ENCODE results near the gene HAND2.

Gene HAND2

DNA sequence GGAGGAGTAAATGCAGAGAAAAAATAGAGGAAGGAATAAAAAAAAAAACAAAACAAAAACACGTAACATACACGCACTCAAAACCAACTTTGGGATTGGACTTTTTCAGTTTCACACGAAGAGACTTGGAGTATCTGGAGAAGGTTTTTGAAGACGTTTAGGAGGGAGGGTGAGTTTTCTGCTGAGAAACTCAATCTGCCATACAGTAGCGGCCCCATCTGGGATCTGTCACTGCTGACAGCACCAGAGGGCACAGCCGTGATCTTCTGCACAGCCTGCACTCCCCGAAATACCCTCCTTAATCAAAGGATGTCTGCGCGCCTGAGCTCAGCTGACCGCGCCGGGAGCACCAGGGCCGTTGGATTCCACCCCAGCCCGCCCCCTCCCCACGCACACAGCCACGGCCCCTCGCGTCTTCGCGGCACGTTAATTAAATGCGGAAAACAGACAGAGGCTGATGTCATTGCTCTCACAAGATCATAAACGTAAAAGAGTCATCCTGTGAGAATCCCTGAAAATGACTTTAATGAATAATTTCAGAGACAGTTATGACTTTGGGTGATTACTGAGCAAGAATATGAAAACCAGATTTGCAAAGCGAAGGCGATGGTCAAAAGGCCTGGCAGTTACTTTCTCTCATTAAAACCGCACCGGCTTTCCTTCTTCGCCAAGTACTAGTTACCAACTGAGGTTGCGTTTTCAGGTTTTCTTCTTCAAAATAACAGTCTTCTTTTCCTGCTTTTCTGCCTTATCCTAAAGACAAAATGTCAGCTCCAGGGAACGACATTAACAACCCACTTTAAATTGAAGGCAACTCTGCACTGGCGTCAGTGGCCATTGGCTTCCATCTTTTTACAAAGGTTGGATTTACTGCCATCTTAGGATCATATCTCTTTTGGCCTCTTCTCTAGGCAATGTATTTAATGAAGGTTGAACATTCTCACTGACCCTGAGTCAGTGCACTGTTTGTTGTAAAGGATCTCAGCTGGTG, 10.6 kb downstream of the HAND2 start:
- no peak for DNase-seq
- Histone ChIP-seq H3K4me3 (ENCODE audit: low read depth, low read length) (no peak overlapping the region), H3K27ac (no peak overlapping the region), H3K36me3 (peaks cover 6% of the 10 kb centered on the region), H3K9me3 (ENCODE audit: severe bottlenecking) (peaks cover 5% of the 10 kb centered on the region), H3K27me3 (ENCODE audit: insufficient read depth, low read depth, severe bottlenecking) (no peaks in the 10 kb centered on the region)
- TF ChIP-seq, protein P1, sequence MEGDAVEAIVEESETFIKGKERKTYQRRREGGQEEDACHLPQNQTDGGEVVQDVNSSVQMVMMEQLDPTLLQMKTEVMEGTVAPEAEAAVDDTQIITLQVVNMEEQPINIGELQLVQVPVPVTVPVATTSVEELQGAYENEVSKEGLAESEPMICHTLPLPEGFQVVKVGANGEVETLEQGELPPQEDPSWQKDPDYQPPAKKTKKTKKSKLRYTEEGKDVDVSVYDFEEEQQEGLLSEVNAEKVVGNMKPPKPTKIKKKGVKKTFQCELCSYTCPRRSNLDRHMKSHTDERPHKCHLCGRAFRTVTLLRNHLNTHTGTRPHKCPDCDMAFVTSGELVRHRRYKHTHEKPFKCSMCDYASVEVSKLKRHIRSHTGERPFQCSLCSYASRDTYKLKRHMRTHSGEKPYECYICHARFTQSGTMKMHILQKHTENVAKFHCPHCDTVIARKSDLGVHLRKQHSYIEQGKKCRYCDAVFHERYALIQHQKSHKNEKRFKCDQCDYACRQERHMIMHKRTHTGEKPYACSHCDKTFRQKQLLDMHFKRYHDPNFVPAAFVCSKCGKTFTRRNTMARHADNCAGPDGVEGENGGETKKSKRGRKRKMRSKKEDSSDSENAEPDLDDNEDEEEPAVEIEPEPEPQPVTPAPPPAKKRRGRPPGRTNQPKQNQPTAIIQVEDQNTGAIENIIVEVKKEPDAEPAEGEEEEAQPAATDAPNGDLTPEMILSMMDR (IDR thresholded peaks at IDR 0.05; ENCODE audit: low read depth, low read length), result no peak

DNA sequence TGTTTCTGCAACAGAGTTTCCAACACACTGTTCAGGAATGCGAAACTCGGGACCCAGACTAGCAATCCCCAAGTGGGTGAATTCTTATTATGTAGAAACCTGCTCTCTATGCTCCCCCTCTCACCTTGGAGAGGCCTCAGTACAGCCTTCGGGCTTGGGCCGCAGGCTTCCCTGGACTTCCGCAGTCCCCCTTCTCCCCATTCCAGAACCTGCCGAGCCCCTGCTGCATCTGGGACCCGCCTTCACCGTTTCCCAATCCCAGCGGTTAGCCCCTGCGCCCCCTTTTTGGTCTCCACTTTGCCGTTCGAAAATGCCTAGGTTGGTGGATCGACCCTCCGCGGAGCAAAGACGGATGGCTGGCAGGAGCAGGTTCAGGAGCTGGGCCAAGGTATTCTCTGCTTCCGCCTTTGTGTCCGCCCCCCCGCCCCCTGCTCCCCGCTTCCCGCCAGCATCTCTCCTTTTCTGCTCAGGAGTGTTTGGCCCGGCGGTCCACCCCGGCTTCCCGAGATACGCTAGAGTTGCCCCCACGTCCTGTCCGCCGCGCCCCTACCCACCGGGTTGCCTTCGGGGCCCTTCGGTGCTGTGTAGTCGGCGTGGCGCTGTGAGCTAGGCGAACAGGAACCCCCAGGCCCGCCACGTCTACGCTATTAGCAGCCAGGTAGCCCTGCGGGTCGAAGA, 11.5 kb downstream of the HAND2 start:
- Histone ChIP-seq H3K27ac (no peak overlapping the region), H3K9me3 (ENCODE audit: severe bottlenecking) (peaks cover 2% of the 10 kb centered on the region), H3K36me3 (no peaks in the 10 kb centered on the region), H3K27me3 (ENCODE audit: insufficient read depth, low read depth, severe bottlenecking) (no peaks in the 10 kb centered on the region), H3K4me3 (ENCODE audit: low read depth, low read length) (no peak overlapping the region)
- no peak for DNase-seq
- TF ChIP-seq, protein P1 (IDR thresholded peaks at IDR 0.05; ENCODE audit: low read depth, low read length), result no peak

DNA sequence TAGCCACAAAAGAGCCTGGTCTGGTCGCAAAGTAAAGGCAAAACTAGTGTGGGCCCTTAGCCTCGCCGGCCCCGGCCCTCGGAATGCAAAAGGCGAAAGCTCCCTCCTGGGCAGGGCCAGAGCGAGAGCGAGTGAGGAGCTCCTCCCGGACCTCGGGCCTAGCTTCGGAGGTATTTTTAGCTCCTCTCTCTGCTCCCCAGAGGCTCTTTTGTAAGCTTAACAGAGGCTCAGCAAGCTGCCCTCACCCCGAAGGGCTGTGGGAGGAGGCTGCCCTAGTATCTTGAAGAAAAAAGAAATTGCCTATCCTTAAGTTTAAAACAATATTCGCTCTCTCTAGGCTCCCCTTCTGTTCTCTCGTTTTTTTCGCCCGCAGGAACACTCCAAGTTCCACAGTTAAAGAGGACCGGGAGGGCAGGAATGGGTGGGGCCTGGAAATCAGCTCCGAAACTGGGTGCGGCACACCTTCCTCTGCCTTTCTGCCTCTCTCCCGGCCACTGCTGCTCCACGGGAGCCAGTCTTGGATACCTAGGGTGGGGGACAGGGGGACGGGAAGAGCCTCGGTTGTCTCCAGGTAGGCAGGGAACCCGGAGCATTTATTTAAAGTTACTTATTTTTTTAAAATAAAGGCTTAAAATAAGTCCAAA, 12.1 kb downstream of the HAND2 start:
- H3K36me3 ChIP-seq, result no peaks in the 10 kb centered on the region
- H3K4me3 ChIP-seq (ENCODE audit: low read depth, low read length), result no peak overlapping the region
- H3K27me3 ChIP-seq (ENCODE audit: insufficient read depth, low read depth, severe bottlenecking), result no peaks in the 10 kb centered on the region
- no peaks in the 10 kb centered on the region for H3K9me3 ChIP-seq (ENCODE audit: severe bottlenecking)
- no peak overlapping the region for H3K27ac ChIP-seq
- DNase-seq, result no peak
- TF ChIP-seq, protein P1 (IDR thresholded peaks at IDR 0.05; ENCODE audit: low read depth, low read length), result no peak

DNA sequence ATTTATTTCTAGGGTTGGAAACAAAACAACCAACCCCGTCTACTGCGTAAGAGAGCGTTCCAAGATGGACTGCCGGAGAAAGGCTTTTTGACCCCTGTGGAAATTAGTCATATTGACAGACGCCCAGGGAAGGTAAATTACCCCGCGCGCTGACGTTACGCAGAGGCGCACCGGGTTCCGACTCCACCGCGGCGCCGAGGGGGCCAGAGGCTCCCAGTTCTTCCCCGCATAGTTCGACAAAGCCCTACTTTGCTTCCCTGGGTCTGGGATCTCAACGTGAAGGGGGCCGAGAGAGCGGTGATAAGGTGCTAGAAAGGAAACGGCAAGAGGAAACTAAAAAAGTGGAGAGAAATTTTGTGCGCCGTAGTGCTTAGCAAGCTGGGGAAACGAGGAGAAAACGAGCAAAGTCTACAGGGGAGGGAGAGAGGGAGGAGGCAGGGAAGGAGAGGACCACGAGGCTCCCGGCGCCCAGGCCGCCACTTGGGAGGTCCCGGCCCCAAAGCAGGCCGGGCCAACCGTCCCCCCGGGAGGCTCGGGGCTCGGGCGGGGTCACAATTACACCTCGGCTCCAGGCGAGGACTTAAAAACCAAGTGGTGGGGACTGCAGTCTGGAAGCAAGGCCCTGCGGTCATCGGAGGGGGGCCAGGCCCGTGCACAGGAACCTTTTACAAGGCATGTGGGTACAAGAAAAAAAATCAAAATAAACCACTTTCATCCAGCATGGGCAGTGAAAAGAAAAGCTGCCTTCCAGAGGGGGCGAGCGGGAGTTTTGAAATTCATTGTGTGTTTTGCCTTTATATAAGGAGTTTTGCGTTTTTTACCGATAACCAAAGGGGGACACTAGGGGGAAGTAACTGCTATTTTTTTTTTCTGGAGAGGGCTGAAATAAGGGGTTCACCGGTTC, 13.2 kb downstream of the HAND2 start:
- Histone ChIP-seq H3K9me3 (ENCODE audit: severe bottlenecking) (no peaks in the 10 kb centered on the region), H3K27me3 (ENCODE audit: insufficient read depth, low read depth, severe bottlenecking) (no peaks in the 10 kb centered on the region), H3K27ac (no peak overlapping the region), H3K4me3 (ENCODE audit: low read depth, low read length) (no peak overlapping the region), H3K36me3 (no peaks in the 10 kb centered on the region)
- TF ChIP-seq, protein P1 (IDR thresholded peaks at IDR 0.05; ENCODE audit: low read depth, low read length), result no peak
- DNase-seq, result no peak

DNA sequence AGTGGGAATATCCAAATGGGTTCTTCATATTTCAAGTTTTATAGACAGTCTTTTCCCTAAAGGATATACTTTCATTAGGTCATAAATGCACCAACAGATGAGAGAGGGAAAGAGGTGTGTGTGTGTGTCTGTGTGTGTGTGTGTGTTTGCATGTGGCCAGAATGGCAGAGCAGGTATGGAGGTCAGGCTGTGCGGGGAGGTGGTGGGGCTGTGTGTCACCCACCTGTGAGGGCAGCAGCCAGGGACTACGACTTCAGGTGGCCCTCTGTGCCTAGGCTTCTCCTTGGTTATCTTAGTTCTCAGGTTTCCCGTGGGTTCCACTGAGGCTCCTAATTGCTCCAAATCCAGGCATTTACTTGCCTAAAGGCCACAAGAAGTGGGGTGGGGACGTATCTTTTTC, 14.6 kb downstream of the HAND2 start:
- H3K9me3 ChIP-seq (ENCODE audit: severe bottlenecking), result no peaks in the 10 kb centered on the region
- H3K27ac ChIP-seq, result no peak overlapping the region
- H3K4me3 ChIP-seq (ENCODE audit: low read depth, low read length), result no peak overlapping the region
- no peak for DNase-seq
- H3K27me3 ChIP-seq (ENCODE audit: insufficient read depth, low read depth, severe bottlenecking), result no peaks in the 10 kb centered on the region
- no peaks in the 10 kb centered on the region for H3K36me3 ChIP-seq
- TF ChIP-seq, protein P1 (IDR thresholded peaks at IDR 0.05; ENCODE audit: low read depth, low read length), result no peak

All from WERI-Rb-1 (cell line).